Breast epithelium (tissue), 4 donors: Measurements from ENCODE around the gene FSIP2. TPM values are rescaled to one million over a fixed set of nuclear protein-coding genes. Genes with fewer than 3 reads are reported as not detected.

Experiments used
- DNase-seq, 2 donors: peaks; one replicate each; pipeline ENCODE4 v3.0.0-alpha.2; 2019; ENCODE audit warnings: low spot score in 2 of 2
- H3K27ac ChIP-seq, 2 donors: fragments of 200-600 bp; sonication (generic) in 1 of 2; one replicate each; pipeline ENCODE4 v1.5.1; 2016 to 2019; ENCODE audit warnings: mild to moderate bottlenecking in 1 of 2
- H3K27me3 ChIP-seq, 2 donors: fragments of 200-600 bp; sonication (generic) in 1 of 2; one replicate each; pipeline versions ENCODE4 v1.5.1 to v1.6.0; 2017 to 2019; ENCODE audit warnings: control low read depth in 1 of 2, mild to moderate bottlenecking in 1 of 2
- H3K36me3 ChIP-seq: fragments of 200-600 bp; one replicate; pipeline ENCODE4 v1.5.1; 2019
- H3K4me1 ChIP-seq, 2 donors: fragments of 200-600 bp; sonication (generic); one replicate each; pipeline ENCODE4 v1.5.1; 2016 to 2019; ENCODE audit warnings: control low read depth in 1 of 2
- H3K4me3 ChIP-seq, 3 donors: fragments of 200-600 bp; sonication (generic); 1 replicate in 2 of 3; 2 replicates in 1 of 3; pipeline ENCODE4 v1.5.1; 2016 to 2019; ENCODE audit warnings: mild to moderate bottlenecking in 3 of 3, moderate library complexity in 2 of 3
- H3K9me3 ChIP-seq, 2 donors: fragments of 200-600 bp; sonication (generic) in 1 of 2; one replicate each; pipeline ENCODE4 v1.5.1; 2016 to 2019; ENCODE audit warnings: control low read depth in 1 of 2
- CTCF ChIP-seq, 3 donors: fragments of 450-650 bp; IDR thresholded peaks; one replicate each; pipeline ENCODE4 v1.5.1; 2016 to 2017; ENCODE audit warnings: antibody characterized with exemption in 3 of 3, mild to moderate bottlenecking in 3 of 3, moderate library complexity in 3 of 3
- POLR2A ChIP-seq: fragments of 450-650 bp; IDR thresholded peaks from one replicate; pipeline ENCODE4 v1.6.1; 2016; ENCODE audit warnings: antibody characterized with exemption, mild to moderate bottlenecking, moderate library complexity
- POLR2AphosphoS5 ChIP-seq, 3 donors: sonication (generic); formaldehyde crosslinking; IDR thresholded peaks; one replicate each; pipeline ENCODE4 v1.6.1; 2017; ENCODE audit warnings: antibody characterized with exemption in 3 of 3
- intact Hi-C: fragments of 100-400 bp; cut with DNase I; formaldehyde crosslinking; loops from one replicate; pipeline ENCODE4 v1.15.1; 2023; ENCODE audit warnings: low total_unique reads
- total RNA-seq, 3 donors: library from RNA; depleted of rRNA; stranded (reverse); fragments of >200 nt; gene quantifications; one replicate each; pipeline ENCODE4 v1.1.0, GENCODE V29; 2016

The FSIP2 gene
- total RNA-seq, 3 donors from 2014 or later: 0.64 to 2.3 (median 1.6) TPM

GRCh38 chr2:185875136-185875931, 136.7 kb downstream of the FSIP2 start:
- Histone ChIP-seq H3K36me3 (peaks cover 4% of the 10 kb centered on the region), H3K4me3 (no peak overlapping the region), H3K27ac (no peak overlapping the region), H3K4me1 (no peaks in the 10 kb centered on the region), H3K27me3 (no peaks in the 10 kb centered on the region), H3K9me3 (no peaks in the 10 kb centered on the region)
- intact Hi-C loops: no loop called here
- TF ChIP-seq CTCF (IDR thresholded peaks at IDR 0.05) (no peak), POLR2A (no peak), POLR2AphosphoS5 (IDR thresholded peaks at IDR 0.05) (no peak)
- no peak for DNase-seq

- H3K9me3 ChIP-seq: no peaks in the 10 kb centered on the region
- no peaks in the 10 kb centered on the region for H3K4me1 ChIP-seq
- H3K36me3 ChIP-seq: peaks cover 4% of the 10 kb centered on the region
- TF ChIP-seq CTCF (IDR thresholded peaks at IDR 0.05) (no peak), POLR2A (no peak), POLR2AphosphoS5 (IDR thresholded peaks at IDR 0.05) (no peak)
- no peaks in the 10 kb centered on the region for H3K27me3 ChIP-seq
- no peak for DNase-seq
- no peak overlapping the region for H3K4me3 ChIP-seq
- intact Hi-C loops: no loop called here
- H3K27ac ChIP-seq: no peak overlapping the region
Measured at GRCh38 chr2:185876234-185876633, 137.6 kb downstream of the FSIP2 start.

- Histone ChIP-seq H3K27me3 (no peaks in the 10 kb centered on the region), H3K27ac (no peak overlapping the region), H3K4me3 (no peak overlapping the region), H3K9me3 (peaks cover 2 to 6% of the 10 kb centered on the region in 2 donors), H3K36me3 (no peaks in the 10 kb centered on the region), H3K4me1 (no peaks in the 10 kb centered on the region)
- no peak for DNase-seq
- intact Hi-C loops: no loop called here
- TF ChIP-seq CTCF (IDR thresholded peaks at IDR 0.05) (no peak), POLR2AphosphoS5 (IDR thresholded peaks at IDR 0.05) (no peak), POLR2A (no peak)
Measured at GRCh38 chr2:185880396-185880795, 141.8 kb downstream of the FSIP2 start.
